ENCODE measurements around the gene FKBP5.
A peak's percentile ranks its signal among the peaks of the same experiment; 100 is the strongest.

FKBP5 gene

DNA sequence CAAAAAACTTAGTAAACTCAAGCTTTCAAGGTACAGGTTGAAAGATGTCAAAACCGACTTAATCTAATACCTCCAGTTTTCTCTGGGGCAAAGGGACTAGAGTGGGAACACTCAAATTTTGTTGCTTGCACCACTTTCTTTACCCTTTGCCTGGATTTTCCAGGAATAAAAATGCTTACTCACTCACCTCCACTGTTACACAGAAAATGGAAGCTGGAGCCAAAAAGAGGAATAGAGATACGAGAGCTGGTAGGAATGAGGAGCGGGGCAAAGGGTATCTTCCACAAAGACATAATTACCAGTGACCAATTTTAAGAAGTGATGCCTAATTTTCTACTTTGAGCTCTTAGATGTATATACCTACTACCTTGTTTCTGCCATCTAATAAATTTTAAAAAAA is 96.5 kb downstream of the FKBP5 start:
- Histone ChIP-seq H3K4me1 (ENCODE audit: control insufficient read depth, insufficient read depth, low read length, poor library complexity, severe bottlenecking) (peaks cover 55% of the 10 kb centered on the region), H3K9me3 (ENCODE audit: control insufficient read depth, low read length) (no peaks in the 10 kb centered on the region), H3K36me3 (ENCODE audit: control insufficient read depth, insufficient read depth, low read length) (peaks cover 37% of the 10 kb centered on the region), H3K27ac (ENCODE audit: insufficient read depth, low read length, poor library complexity, severe bottlenecking) (peak overlapping the region; percentile 9), H3K4me3 (ENCODE audit: insufficient read depth, low read depth, low read length, poor library complexity, severe bottlenecking) (no peak overlapping the region), H3K27me3 (replicated peaks; ENCODE audit: control insufficient read depth, insufficient read depth, low read length, poor library complexity, severe bottlenecking) (no peaks in the 10 kb centered on the region)
- DNase-seq: no peak

DNA sequence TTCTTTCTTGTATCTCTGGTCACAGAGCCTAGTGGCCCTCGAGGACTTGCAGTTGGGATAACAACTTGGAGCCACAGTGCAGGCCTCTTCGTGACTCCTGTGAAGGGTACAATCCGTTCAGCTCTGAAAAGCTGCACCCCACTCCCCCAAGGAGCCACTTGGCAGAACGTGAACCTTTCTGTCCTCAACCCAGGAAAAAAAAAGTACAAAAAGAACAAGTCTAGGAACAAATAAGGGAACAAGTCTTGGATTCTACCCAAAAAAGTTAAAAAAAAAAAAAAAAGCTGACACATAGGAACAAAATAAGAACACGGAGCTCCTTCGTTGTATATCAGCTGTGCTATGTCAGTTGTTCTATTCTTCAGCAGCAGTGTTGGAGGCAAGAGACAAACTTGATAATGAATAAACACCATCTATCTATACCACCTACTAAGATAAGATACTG is 98.1 kb downstream of the FKBP5 start:
- Histone ChIP-seq H3K27me3 (replicated peaks; ENCODE audit: control insufficient read depth, insufficient read depth, low read length, poor library complexity, severe bottlenecking) (no peaks in the 10 kb centered on the region), H3K36me3 (ENCODE audit: control insufficient read depth, insufficient read depth, low read length) (peaks cover 25% of the 10 kb centered on the region), H3K4me3 (ENCODE audit: insufficient read depth, low read depth, low read length, poor library complexity, severe bottlenecking) (no peak overlapping the region), H3K9me3 (ENCODE audit: control insufficient read depth, low read length) (no peaks in the 10 kb centered on the region), H3K4me1 (ENCODE audit: control insufficient read depth, insufficient read depth, low read length, poor library complexity, severe bottlenecking) (peaks cover 40% of the 10 kb centered on the region), H3K27ac (ENCODE audit: insufficient read depth, low read length, poor library complexity, severe bottlenecking) (no peak overlapping the region)
- no peak for DNase-seq

DNA sequence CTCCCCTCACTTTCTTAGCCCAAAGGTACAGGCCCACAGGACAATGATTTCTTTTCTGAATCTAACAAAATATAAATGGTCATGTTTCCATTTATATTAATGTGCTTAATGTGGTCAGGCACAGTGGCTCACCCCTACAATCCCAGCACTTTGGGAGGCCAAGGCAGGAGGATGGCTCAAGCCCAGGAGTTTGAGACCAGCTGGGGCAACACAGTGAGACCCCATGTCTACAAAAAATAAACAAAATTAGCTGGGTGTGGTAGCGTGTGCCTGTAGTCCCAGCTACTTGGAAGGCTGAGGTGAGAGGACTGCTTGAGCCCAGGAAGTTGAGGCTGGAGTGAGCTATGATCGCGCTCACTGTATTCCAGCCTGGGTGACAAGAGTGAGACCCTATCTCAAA is 98.8 kb downstream of the FKBP5 start:
- Histone ChIP-seq H3K9me3 (ENCODE audit: control insufficient read depth, low read length) (no peaks in the 10 kb centered on the region), H3K4me1 (ENCODE audit: control insufficient read depth, insufficient read depth, low read length, poor library complexity, severe bottlenecking) (peaks cover 32% of the 10 kb centered on the region), H3K4me3 (ENCODE audit: insufficient read depth, low read depth, low read length, poor library complexity, severe bottlenecking) (no peak overlapping the region), H3K36me3 (ENCODE audit: control insufficient read depth, insufficient read depth, low read length) (peaks cover 25% of the 10 kb centered on the region), H3K27ac (ENCODE audit: insufficient read depth, low read length, poor library complexity, severe bottlenecking) (no peak overlapping the region), H3K27me3 (replicated peaks; ENCODE audit: control insufficient read depth, insufficient read depth, low read length, poor library complexity, severe bottlenecking) (no peaks in the 10 kb centered on the region)
- no peak for DNase-seq

DNA sequence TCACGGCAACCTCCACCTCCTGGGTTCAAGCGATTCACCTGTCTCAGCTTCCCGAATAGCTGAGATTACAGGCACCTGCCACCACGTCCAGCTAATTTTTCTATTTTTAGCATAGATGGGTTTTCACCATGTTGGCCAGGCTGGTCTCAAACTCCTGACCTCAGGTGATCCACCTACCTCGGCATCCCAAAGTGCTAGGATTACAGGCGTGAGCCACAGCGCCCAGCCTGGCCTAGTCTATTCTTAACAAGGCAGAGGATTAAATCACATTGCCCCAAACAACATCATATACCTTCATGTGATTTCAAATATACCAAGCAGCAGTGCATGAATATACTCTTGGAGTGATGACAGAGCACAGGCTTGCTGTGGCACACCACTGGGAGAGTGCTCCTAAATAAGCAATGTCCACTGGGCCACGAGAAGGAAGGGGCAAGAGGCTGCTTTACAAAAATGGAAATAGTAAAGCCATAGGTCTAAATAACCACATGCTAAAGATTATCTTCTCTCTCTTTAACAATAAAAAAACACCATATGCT is 99.4 kb downstream of the FKBP5 start:
- no peak for DNase-seq
- Histone ChIP-seq H3K27me3 (replicated peaks; ENCODE audit: control insufficient read depth, insufficient read depth, low read length, poor library complexity, severe bottlenecking) (no peaks in the 10 kb centered on the region), H3K27ac (ENCODE audit: insufficient read depth, low read length, poor library complexity, severe bottlenecking) (no peak overlapping the region), H3K9me3 (ENCODE audit: control insufficient read depth, low read length) (no peaks in the 10 kb centered on the region), H3K4me1 (ENCODE audit: control insufficient read depth, insufficient read depth, low read length, poor library complexity, severe bottlenecking) (peaks cover 30% of the 10 kb centered on the region), H3K36me3 (ENCODE audit: control insufficient read depth, insufficient read depth, low read length) (peaks cover 25% of the 10 kb centered on the region), H3K4me3 (ENCODE audit: insufficient read depth, low read depth, low read length, poor library complexity, severe bottlenecking) (no peak overlapping the region)

DNA sequence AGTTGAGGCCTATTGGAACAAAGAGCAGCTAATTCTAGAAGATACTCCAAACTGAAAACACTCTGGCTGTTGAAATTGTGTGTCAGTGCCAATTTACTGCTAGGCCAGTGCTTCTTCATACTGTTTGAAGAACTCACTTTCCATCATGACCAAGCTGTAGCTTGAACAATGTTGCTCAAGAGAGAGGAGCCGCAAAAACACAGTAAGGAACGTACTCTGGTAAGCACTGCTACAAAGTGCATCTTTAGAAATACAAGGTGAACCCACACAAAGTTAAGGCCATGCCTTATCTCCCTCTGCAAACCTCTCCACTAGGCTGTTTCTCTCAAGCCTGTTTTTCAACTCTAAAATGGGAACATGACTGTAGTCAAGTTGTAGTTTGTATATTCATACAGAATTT is 101.5 kb downstream of the FKBP5 start:
- Histone ChIP-seq H3K27ac (ENCODE audit: insufficient read depth, low read length, poor library complexity, severe bottlenecking) (peak overlapping the region; percentile 8), H3K4me3 (ENCODE audit: insufficient read depth, low read depth, low read length, poor library complexity, severe bottlenecking) (no peak overlapping the region), H3K9me3 (ENCODE audit: control insufficient read depth, low read length) (no peaks in the 10 kb centered on the region), H3K36me3 (ENCODE audit: control insufficient read depth, insufficient read depth, low read length) (peaks cover 30% of the 10 kb centered on the region), H3K27me3 (replicated peaks; ENCODE audit: control insufficient read depth, insufficient read depth, low read length, poor library complexity, severe bottlenecking) (no peaks in the 10 kb centered on the region), H3K4me1 (ENCODE audit: control insufficient read depth, insufficient read depth, low read length, poor library complexity, severe bottlenecking) (peaks cover 21% of the 10 kb centered on the region)
- no peak for DNase-seq

DNA sequence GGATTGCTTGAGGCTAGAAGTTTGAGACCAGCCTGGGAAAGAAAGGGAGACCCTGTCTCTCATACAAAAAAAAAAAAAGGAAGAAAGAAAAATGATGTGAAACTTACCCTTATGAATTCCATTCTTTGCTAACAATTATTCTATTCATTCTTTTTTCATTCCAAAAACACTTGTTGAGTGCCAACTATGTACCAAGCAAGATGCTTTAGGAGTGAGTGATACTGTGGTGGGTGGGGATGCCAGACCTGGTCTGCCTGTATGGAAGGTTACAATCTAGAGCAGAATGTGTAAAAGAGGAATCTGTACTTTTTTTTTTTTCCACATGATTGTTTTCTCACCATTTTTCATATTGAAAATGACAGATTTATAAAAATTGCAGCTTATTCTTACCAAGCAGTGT is 102.2 kb downstream of the FKBP5 start:
- peaks cover 18% of the 10 kb centered on the region for H3K4me1 ChIP-seq (ENCODE audit: control insufficient read depth, insufficient read depth, low read length, poor library complexity, severe bottlenecking)
- no peak overlapping the region for H3K4me3 ChIP-seq (ENCODE audit: insufficient read depth, low read depth, low read length, poor library complexity, severe bottlenecking)
- no peaks in the 10 kb centered on the region for H3K9me3 ChIP-seq (ENCODE audit: control insufficient read depth, low read length)
- no peak for DNase-seq
- no peaks in the 10 kb centered on the region for H3K27me3 ChIP-seq (replicated peaks; ENCODE audit: control insufficient read depth, insufficient read depth, low read length, poor library complexity, severe bottlenecking)
- H3K27ac ChIP-seq (ENCODE audit: insufficient read depth, low read length, poor library complexity, severe bottlenecking): peak overlapping the region; percentile 15
- H3K36me3 ChIP-seq (ENCODE audit: control insufficient read depth, insufficient read depth, low read length): peaks cover 34% of the 10 kb centered on the region

DNA sequence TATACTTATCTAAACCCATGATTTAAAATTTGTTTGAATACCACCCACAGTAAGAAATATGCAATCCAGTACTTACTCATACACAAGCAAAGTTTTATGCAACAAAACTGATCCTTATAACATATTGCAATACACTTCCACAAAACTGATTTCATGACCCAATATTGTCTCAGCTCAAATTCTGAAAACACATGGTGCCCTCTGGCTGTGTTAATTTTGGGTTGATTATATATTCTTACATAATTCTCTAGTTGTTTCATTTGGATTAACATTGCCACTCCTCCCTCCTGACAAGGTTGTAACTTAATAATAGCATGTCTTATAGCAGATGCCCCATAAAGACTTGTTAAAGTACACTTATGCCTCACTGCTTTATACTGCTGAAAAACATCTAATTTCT is 103.1 kb downstream of the FKBP5 start:
- H3K4me3 ChIP-seq (ENCODE audit: insufficient read depth, low read depth, low read length, poor library complexity, severe bottlenecking): no peak overlapping the region
- H3K27ac ChIP-seq (ENCODE audit: insufficient read depth, low read length, poor library complexity, severe bottlenecking): peak overlapping the region; percentile 15
- DNase-seq: no peak
- H3K4me1 ChIP-seq (ENCODE audit: control insufficient read depth, insufficient read depth, low read length, poor library complexity, severe bottlenecking): peaks cover 10% of the 10 kb centered on the region
- no peaks in the 10 kb centered on the region for H3K27me3 ChIP-seq (replicated peaks; ENCODE audit: control insufficient read depth, insufficient read depth, low read length, poor library complexity, severe bottlenecking)
- H3K9me3 ChIP-seq (ENCODE audit: control insufficient read depth, low read length): no peaks in the 10 kb centered on the region
- H3K36me3 ChIP-seq (ENCODE audit: control insufficient read depth, insufficient read depth, low read length): peaks cover 29% of the 10 kb centered on the region

DNA sequence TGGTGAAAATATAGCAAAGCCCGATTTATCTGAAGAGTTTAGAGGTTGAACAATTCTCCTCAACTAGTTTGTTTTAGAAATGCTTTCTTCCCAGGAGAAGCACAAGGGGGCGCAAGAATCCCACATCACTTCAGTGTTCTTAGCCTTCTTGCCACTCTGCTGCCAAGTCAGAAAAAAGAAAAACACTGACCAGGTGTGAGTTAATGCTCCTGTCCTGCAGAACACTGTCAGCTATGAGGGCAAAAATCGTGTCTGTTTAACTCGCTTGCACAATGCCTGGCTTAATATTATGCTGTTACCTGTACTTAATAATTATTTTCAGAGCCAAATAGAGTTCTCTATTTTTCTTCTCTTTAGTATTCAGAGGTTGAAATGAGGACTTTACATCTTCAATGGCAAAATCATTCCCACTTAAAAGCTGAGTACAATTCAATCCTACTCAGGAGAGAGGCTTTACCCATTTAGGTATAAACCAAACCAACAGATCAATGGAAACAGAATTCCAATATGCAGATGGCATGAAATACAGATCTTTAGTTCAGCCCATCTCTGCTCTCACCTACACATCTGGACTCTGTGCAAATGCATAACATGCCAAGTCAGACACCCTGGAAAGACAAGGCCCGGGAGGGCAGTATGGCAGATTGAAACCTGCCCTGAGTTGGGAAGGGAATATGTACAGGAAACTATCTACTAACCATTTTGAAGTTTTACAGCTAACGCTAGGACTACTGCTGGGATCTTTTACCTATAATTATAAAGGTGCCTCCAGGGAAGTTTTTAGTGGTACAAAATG is 104.6 kb downstream of the FKBP5 start:
- Histone ChIP-seq H3K9me3 (ENCODE audit: control insufficient read depth, low read length) (no peaks in the 10 kb centered on the region), H3K4me3 (ENCODE audit: insufficient read depth, low read depth, low read length, poor library complexity, severe bottlenecking) (no peak overlapping the region), H3K27ac (ENCODE audit: insufficient read depth, low read length, poor library complexity, severe bottlenecking) (no peak overlapping the region), H3K4me1 (ENCODE audit: control insufficient read depth, insufficient read depth, low read length, poor library complexity, severe bottlenecking) (peaks cover 6% of the 10 kb centered on the region), H3K27me3 (replicated peaks; ENCODE audit: control insufficient read depth, insufficient read depth, low read length, poor library complexity, severe bottlenecking) (no peaks in the 10 kb centered on the region), H3K36me3 (ENCODE audit: control insufficient read depth, insufficient read depth, low read length) (peaks cover 26% of the 10 kb centered on the region)
- DNase-seq: peak; percentile 41 to 57 (median 48)

DNA sequence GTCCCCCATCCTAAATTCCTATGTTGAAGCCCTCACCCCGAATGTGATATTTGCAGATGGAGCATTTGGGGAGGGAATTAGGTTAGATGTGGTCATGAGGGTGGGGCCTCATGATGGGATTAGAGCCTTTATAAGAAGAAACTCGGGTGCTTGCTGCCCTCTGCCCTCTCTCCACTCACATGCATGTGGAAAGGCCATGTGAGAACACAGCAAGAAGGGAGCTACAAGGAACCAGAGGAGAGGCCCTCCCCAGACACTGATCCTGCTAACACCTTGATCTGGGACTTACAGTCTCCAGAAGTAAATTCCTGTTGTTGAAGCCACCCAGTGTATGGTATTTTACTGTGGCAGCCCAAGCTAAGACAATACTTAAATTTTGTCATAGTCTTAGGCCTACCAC is 106.4 kb downstream of the FKBP5 start:
- Histone ChIP-seq H3K4me3 (ENCODE audit: insufficient read depth, low read depth, low read length, poor library complexity, severe bottlenecking) (no peak overlapping the region), H3K27me3 (replicated peaks; ENCODE audit: control insufficient read depth, insufficient read depth, low read length, poor library complexity, severe bottlenecking) (no peaks in the 10 kb centered on the region), H3K4me1 (ENCODE audit: control insufficient read depth, insufficient read depth, low read length, poor library complexity, severe bottlenecking) (peaks cover 6% of the 10 kb centered on the region), H3K27ac (ENCODE audit: insufficient read depth, low read length, poor library complexity, severe bottlenecking) (no peak overlapping the region), H3K36me3 (ENCODE audit: control insufficient read depth, insufficient read depth, low read length) (peaks cover 36% of the 10 kb centered on the region), H3K9me3 (ENCODE audit: control insufficient read depth, low read length) (no peaks in the 10 kb centered on the region)
- DNase-seq: no peak

DNA sequence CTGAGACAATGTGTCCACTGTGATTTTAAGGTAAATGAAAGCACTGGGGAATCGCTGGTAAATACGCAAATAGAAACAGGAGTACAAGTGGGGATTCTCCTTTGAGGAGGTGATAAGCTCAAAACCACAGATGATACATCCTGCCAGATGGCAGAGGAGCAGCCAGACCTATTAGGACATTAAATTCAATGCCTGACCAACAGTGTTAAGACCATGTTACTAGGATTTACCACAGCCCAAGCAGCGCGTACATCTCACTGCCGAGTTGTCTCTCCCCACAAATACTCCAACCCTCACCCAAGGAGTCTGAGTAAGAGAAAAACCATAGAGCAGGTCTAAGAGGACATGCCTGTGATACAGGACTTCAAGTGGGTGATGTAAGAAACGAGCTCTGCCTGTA is 107.1 kb downstream of the FKBP5 start:
- no peak overlapping the region for H3K27ac ChIP-seq (ENCODE audit: insufficient read depth, low read length, poor library complexity, severe bottlenecking)
- no peak for DNase-seq
- peaks cover 43% of the 10 kb centered on the region for H3K36me3 ChIP-seq (ENCODE audit: control insufficient read depth, insufficient read depth, low read length)
- H3K4me1 ChIP-seq (ENCODE audit: control insufficient read depth, insufficient read depth, low read length, poor library complexity, severe bottlenecking): peaks cover 6% of the 10 kb centered on the region
- no peak overlapping the region for H3K4me3 ChIP-seq (ENCODE audit: insufficient read depth, low read depth, low read length, poor library complexity, severe bottlenecking)
- H3K9me3 ChIP-seq (ENCODE audit: control insufficient read depth, low read length): no peaks in the 10 kb centered on the region
- no peaks in the 10 kb centered on the region for H3K27me3 ChIP-seq (replicated peaks; ENCODE audit: control insufficient read depth, insufficient read depth, low read length, poor library complexity, severe bottlenecking)

Data from effector memory CD4-positive, alpha-beta T cell (primary cell).